ENCODE data around the gene NAT8L. TPM values are rescaled to one million over a fixed set of nuclear protein-coding genes. Genes with fewer than 3 reads are reported as not detected.

NAT8L gene
- total and polyA plus RNA-seq, 7 donors, result 0.72 to 7.2 (median 3.4) TPM

DNA sequence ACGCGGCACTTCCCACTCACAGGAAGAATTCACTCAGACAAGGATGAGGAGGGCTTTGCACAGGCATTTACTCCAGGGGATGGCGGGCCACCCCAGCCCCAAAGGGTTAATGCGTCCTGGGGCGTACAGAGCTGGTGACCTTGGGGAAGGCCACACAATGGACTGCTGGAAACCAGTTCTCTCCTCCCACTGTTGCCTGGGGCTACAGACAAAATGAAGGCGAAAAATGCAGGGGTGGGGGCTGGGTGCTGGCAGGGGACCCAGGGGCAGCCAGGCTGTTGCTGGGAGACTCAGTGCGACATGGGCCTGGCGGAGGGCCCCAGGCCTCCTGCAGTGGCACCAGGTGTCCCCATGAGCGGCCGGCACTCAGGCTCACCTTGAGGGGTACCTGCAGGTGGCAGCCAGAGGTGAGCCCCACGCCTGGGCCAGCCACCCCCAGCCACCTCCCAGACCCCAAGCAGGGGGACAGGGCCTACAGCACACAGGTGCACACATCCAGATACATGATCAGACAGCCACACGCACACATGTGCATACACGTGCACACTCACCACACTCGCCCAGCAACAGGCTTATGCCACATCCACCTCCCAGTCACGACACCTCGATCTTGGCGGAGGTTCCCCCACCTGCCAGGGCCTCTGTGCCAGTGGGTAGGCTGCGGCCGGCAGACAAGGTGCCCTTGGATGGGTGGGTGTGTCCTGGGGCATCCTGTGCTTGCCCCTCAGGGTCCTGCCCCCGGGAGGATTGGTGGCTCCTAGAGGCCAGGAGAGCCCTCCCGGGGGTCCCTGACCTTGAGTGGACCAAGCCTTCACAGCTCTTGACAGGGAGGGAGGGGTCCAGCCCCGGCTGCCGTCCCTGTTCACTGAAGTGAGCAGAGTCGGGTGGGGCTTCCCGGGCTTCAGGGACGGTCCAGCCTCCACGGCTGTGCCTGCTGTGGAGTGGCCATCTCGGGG, 13.1 kb downstream of the NAT8L start:
- Histone ChIP-seq H3K27ac (no peak overlapping the region), H3K36me3 (ENCODE audit: insufficient read depth in 1 of 2, low read depth in 1 of 2) (no peaks in the 10 kb centered on the region), H3K4me1 (no peaks in the 10 kb centered on the region), H3K4me3 (no peak overlapping the region), H3K27me3 (ENCODE audit: insufficient read depth in 3 of 3, low read length in 2 of 3) (no peaks in the 10 kb centered on the region), H3K9me3 (no peaks in the 10 kb centered on the region)
- WGBS, 3 donors, result 63 to 66% (median 65%) methylated on average over 27 to 28 of the region's 28 CpGs
- peak in 1 of 2 donors; percentile 42 for DNase-seq
- TF ChIP-seq, protein P1, sequence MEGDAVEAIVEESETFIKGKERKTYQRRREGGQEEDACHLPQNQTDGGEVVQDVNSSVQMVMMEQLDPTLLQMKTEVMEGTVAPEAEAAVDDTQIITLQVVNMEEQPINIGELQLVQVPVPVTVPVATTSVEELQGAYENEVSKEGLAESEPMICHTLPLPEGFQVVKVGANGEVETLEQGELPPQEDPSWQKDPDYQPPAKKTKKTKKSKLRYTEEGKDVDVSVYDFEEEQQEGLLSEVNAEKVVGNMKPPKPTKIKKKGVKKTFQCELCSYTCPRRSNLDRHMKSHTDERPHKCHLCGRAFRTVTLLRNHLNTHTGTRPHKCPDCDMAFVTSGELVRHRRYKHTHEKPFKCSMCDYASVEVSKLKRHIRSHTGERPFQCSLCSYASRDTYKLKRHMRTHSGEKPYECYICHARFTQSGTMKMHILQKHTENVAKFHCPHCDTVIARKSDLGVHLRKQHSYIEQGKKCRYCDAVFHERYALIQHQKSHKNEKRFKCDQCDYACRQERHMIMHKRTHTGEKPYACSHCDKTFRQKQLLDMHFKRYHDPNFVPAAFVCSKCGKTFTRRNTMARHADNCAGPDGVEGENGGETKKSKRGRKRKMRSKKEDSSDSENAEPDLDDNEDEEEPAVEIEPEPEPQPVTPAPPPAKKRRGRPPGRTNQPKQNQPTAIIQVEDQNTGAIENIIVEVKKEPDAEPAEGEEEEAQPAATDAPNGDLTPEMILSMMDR (IDR thresholded peaks at IDR 0.05), result no peak
- intact Hi-C loops (cut with DNase I), result no loop called here
- no peak for ATAC-seq

DNA sequence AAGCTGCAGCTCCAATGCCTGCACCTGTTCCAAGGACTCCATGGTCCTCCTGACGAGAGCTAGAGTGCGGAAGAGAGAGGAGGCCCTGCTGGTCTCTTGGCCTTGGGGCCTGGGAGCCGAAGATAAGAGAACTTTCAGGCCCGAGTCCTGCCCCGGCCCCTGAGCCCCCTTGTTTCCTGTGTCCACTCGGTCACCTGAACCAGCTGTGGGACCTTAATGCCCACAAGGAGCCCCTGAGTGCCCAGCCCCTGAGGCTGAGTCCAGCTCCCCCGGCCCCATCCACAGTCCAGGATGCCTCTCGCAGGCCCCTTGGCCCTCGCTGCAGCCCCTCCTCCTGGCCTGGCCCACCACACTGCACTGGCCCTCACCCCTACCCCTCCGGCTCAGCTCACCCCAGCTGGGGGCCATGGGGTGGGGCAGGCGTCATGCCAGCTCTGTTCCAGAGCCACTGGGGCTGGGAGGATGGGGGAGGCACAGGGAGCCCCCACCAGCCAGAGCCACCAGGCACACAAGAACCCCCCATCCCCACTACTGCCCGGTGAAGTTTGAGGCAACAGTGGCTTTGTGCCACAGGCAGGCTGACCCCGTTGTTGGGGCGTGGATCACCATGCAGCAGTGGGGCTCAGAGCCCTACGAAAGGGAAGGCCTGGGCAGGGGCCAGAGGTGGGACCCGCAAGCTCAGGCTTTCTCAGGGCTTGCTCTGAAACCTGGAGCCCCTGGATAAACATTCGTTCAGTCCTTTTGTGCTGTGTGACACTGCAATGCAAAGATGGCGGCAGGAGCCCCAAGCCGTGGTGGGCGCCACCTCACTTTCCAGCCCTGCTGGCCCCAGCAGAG, 14.1 kb downstream of the NAT8L start:
- no peak overlapping the region for H3K4me3 ChIP-seq
- ATAC-seq (no peak), DNase-seq (peak in 1 of 2 donors; percentile 47)
- WGBS, 3 donors, result 86 to 89% (median 88%) methylated on average over 20 of the region's 20 CpGs
- intact Hi-C loops (cut with DNase I), result no loop called here
- no peaks in the 10 kb centered on the region for H3K36me3 ChIP-seq (ENCODE audit: insufficient read depth in 1 of 2, low read depth in 1 of 2)
- H3K9me3 ChIP-seq, result no peaks in the 10 kb centered on the region
- H3K4me1 ChIP-seq, result no peaks in the 10 kb centered on the region
- H3K27ac ChIP-seq, result no peak overlapping the region
- TF ChIP-seq, protein P1 (IDR thresholded peaks at IDR 0.05), result no peak
- H3K27me3 ChIP-seq (ENCODE audit: insufficient read depth in 3 of 3, low read length in 2 of 3), result no peaks in the 10 kb centered on the region

DNA sequence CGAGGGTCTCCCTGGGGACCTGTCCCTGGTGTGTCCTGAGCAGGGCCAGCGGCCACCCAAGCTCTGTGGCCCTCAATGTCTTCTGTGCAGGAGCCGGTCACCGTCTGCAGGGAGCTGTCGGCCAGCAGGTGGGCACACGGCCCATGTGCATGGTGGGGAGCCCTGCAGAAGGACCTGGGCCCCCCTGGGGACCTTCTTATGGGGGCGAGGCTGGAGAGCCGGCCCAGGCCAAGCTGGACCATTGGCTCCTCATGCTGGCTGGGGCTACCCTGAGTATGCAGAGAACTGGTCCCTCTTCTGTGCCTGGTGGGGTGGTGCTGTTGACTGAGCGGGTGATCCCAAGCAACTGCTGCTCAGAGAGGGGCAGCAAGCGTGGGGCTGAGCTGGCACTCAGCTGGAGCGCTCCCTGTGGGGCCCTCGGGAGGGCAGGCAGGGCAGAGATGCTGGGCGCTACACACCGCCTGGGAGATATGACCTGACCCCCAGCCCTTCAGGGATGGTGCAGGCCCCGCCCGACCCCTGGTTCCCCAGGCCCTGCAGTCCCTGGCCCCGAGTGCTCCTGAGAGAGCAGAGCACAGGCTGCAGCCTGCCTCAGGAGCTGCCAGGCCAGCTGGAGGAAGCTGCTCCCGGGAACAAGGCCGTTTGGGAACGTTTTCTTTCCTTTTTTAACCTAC, 14.8 kb downstream of the NAT8L start:
- whole genome bisulfite sequencing, 3 donors, result 77 to 80% (median 77%) methylated on average over 20 of the region's 20 CpGs
- TF ChIP-seq, protein P1 (IDR thresholded peaks at IDR 0.05), result no peak
- DNase-seq, result no peak

DNA sequence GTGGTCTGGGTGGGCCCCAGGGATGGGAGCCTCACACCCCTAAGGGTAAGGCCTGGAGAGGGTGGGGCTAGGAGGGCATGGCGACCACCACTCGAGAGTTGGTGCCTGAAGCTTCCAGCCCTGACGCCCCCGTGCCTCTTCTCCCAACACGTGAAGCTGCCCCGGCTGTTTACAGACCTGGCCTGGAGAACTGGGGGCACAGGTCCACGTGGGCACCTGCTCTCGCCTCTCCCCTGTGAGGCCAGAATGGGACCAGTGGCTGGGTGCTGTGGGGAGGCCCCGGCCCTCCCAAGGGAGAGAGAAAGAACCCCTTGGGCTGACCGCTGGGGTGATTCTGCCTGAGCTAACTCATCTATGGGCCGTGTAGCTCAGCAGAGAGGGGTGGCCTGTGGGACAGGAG, 15.5 kb downstream of the NAT8L start:
- no peaks in the 10 kb centered on the region for H3K36me3 ChIP-seq (ENCODE audit: insufficient read depth in 1 of 2, low read depth in 1 of 2)
- 76 to 83% (median 79%) methylated on average over 11 of the region's 11 CpGs for WGBS, 3 donors
- no peak overlapping the region for H3K27ac ChIP-seq
- intact Hi-C loops (cut with DNase I), result no loop called here
- H3K9me3 ChIP-seq, result no peaks in the 10 kb centered on the region
- ATAC-seq (no peak), DNase-seq (no peak)
- H3K4me1 ChIP-seq, result no peaks in the 10 kb centered on the region
- no peak overlapping the region for H3K4me3 ChIP-seq
- no peaks in the 10 kb centered on the region for H3K27me3 ChIP-seq (ENCODE audit: insufficient read depth in 3 of 3, low read length in 2 of 3)
- TF ChIP-seq, protein P1 (IDR thresholded peaks at IDR 0.05), result no peak

More for the DNA sequence above, 14.8 kb downstream of the NAT8L start:
- Histone ChIP-seq H3K27me3 (ENCODE audit: insufficient read depth in 3 of 3, low read length in 2 of 3) (no peaks in the 10 kb centered on the region), H3K36me3 (ENCODE audit: insufficient read depth in 1 of 2, low read depth in 1 of 2) (no peaks in the 10 kb centered on the region), H3K9me3 (no peaks in the 10 kb centered on the region), H3K4me3 (no peak overlapping the region), H3K27ac (no peak overlapping the region), H3K4me1 (no peaks in the 10 kb centered on the region)
- intact Hi-C loops (cut with DNase I), result no loop called here
- no peak for ATAC-seq
